Measurements from ENCODE around the gene SLC35G1. TPM values are rescaled to one million over a fixed set of nuclear protein-coding genes. Genes with fewer than 3 reads are reported as not detected.

SLC35G1 gene
- polyA plus RNA-seq, 1 donor = 60.2 TPM

DNA sequence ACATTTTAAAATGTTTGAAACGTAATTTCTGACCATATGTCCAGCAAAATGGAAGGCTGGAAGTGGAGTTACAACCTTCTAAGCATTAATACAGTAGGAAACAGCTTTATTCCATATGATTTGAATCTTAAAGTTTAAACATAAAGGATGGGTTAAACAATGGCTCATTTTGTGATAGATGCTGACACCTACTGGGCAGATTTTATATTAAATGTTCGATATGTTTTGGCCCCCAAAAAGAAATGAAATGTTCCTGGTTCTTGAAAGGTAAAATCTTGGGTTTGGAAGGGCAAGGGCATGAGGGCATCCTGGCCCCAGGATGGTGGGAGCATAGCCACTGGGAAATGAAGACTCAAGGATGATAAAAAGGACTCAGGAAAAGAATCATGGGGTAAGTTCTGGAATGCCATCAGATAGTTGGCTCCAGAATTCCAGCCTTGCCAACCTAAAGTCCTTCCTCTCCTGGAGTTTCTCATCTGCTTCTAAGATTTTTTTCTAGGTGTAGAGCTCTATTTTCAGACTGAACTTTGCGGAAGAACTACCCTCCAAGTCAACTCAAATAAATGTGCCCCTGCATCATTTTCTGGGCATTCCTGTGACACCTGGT is 34.6 kb upstream of the SLC35G1 start:
- DNase-seq = no peak
- Histone ChIP-seq H3K36me3 (ENCODE audit: control insufficient read depth, insufficient read depth, low read length) (no peaks in the 10 kb centered on the region), H3K27ac (ENCODE audit: low read length) (no peak overlapping the region), H3K27me3 (ENCODE audit: control insufficient read depth, insufficient read depth, low read length) (no peaks in the 10 kb centered on the region), H3K9me3 (ENCODE audit: control insufficient read depth, low read depth, low read length) (no peaks in the 10 kb centered on the region), H3K4me3 (ENCODE audit: low read length) (no peak overlapping the region), H3K4me1 (ENCODE audit: control insufficient read depth, insufficient read depth, low read length) (peaks cover 36% of the 10 kb centered on the region)
- WGBS (ENCODE audit: insufficient coverage, low lambda C conversion rate) = 20% methylated on average over 1 of the region's 3 CpGs

DNA sequence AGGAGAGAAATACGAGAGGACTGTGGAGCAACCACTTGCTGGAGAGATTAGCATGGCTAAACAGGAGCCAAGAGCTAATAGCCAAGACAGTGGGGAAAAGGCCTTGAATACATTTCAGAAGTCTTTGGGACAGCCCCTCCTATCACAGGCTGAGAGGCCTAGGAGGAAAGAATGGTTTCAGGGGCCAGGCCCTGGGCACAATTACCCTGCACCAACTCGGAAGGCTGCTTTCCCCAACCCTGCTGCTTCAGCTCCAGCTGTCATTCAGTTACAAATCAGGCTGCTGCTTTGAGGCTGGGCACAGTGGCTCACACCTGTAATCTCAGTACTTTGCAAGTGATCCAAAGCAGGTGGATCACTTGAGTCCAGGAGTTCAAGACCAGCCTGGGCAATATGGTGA is 32.0 kb upstream of the SLC35G1 start:
- no peak overlapping the region for H3K27ac ChIP-seq (ENCODE audit: low read length)
- H3K4me3 ChIP-seq (ENCODE audit: low read length) = no peak overlapping the region
- H3K4me1 ChIP-seq (ENCODE audit: control insufficient read depth, insufficient read depth, low read length) = peaks cover 14% of the 10 kb centered on the region
- H3K36me3 ChIP-seq (ENCODE audit: control insufficient read depth, insufficient read depth, low read length) = no peaks in the 10 kb centered on the region
- no peaks in the 10 kb centered on the region for H3K27me3 ChIP-seq (ENCODE audit: control insufficient read depth, insufficient read depth, low read length)
- WGBS (ENCODE audit: insufficient coverage, low lambda C conversion rate) = 67% methylated on average over 1 of the region's 2 CpGs
- H3K9me3 ChIP-seq (ENCODE audit: control insufficient read depth, low read depth, low read length) = no peaks in the 10 kb centered on the region
- DNase-seq = no peak

DNA sequence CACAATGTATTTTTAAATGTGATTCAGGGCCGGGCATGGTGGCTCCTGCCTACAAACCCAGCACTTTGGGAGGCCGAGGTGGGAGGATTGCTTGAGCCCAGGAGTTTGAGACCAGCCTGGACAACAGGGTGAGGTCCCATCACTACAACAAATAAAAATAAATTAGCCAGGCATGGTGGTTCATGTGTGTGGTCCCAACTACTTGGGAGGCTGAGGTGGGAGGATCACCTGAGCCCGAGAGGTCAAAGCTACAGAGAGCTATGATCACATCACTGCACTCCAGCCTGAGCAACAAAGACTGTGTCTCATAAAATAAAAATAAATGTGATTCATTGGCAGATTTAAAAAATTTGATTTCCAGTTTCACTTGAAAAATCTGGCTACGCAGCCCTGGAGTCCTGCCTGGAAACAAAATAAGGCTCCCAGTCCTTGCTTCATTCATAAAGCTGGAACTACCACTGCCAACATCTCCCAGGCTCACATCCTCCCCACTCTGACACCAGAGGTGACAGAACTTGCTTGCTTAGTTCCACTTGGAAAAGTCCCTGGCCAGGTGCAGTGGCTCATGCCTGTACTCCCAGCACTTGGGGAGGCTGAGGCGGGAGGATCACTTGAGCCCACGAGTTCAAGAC is 27.9 kb upstream of the SLC35G1 start:
- H3K36me3 ChIP-seq (ENCODE audit: control insufficient read depth, insufficient read depth, low read length) = no peaks in the 10 kb centered on the region
- no CpG with 5 or more reads among the region's 6 CpGs for WGBS (ENCODE audit: insufficient coverage, low lambda C conversion rate)
- no peaks in the 10 kb centered on the region for H3K27me3 ChIP-seq (ENCODE audit: control insufficient read depth, insufficient read depth, low read length)
- no peaks in the 10 kb centered on the region for H3K9me3 ChIP-seq (ENCODE audit: control insufficient read depth, low read depth, low read length)
- no peak for DNase-seq
- H3K4me3 ChIP-seq (ENCODE audit: low read length) = no peak overlapping the region
- no peak overlapping the region for H3K27ac ChIP-seq (ENCODE audit: low read length)
- peaks cover 9% of the 10 kb centered on the region for H3K4me1 ChIP-seq (ENCODE audit: control insufficient read depth, insufficient read depth, low read length)

DNA sequence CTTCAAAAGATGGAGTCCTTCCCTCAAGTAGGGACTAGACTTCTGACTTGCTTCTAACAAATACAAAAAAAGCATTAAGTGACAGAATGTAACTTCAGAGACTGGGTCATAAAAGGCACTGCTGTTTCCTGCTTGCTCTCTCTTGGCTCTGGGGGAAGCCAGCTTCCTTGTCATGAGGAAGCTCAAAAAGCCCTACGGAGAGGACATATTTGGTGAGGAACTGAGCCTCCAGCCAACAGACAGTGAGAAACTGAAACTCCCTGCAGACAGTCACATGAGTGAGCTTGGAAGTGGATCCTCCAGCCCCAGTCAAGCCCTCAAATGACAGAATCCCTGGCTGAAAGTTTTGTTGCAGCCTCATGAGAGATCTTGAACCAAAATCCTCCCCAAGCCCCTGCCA is 26.3 kb upstream of the SLC35G1 start:
- no peak overlapping the region for H3K27ac ChIP-seq (ENCODE audit: low read length)
- WGBS (ENCODE audit: insufficient coverage, low lambda C conversion rate) = no CpG with 5 or more reads among the region's 1 CpG
- no peaks in the 10 kb centered on the region for H3K27me3 ChIP-seq (ENCODE audit: control insufficient read depth, insufficient read depth, low read length)
- DNase-seq = no peak
- no peak overlapping the region for H3K4me3 ChIP-seq (ENCODE audit: low read length)
- H3K36me3 ChIP-seq (ENCODE audit: control insufficient read depth, insufficient read depth, low read length) = no peaks in the 10 kb centered on the region
- peaks cover 24% of the 10 kb centered on the region for H3K4me1 ChIP-seq (ENCODE audit: control insufficient read depth, insufficient read depth, low read length)
- no peaks in the 10 kb centered on the region for H3K9me3 ChIP-seq (ENCODE audit: control insufficient read depth, low read depth, low read length)

DNA sequence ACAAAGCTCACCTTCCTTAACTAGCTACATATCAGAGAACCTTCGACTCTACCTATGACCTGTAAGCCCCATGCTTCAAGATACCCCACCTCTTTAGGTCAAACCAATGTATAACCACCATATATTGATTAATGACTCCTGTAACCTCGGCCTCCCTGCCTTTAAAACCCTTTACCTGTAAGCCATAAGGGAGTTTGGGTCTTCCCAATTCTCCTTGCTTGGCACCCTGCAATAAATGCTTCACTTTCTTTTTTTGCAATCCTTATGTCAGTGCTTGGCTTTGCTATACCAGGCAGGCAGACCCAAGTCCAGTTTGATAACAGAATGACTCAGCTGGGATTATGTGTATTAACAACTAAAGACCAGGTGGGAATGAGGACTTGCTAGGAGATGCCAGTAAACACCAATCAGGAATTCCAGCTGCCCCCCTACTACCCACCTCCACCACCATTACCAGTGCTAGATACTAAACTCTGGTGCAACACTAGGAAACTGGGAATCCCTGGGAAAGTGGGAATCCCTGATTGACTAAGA is 22.0 kb upstream of the SLC35G1 start:
- Histone ChIP-seq H3K4me1 (ENCODE audit: control insufficient read depth, insufficient read depth, low read length) (peaks cover 35% of the 10 kb centered on the region), H3K27ac (ENCODE audit: low read length) (peak overlapping the region; percentile 74), H3K27me3 (ENCODE audit: control insufficient read depth, insufficient read depth, low read length) (no peaks in the 10 kb centered on the region), H3K9me3 (ENCODE audit: control insufficient read depth, low read depth, low read length) (no peaks in the 10 kb centered on the region), H3K4me3 (ENCODE audit: low read length) (no peak overlapping the region), H3K36me3 (ENCODE audit: control insufficient read depth, insufficient read depth, low read length) (no peaks in the 10 kb centered on the region)
- WGBS (ENCODE audit: insufficient coverage, low lambda C conversion rate) = no CpG with 5 or more reads among the region's 2 CpGs
- peak; percentile 78 to 91 for DNase-seq

DNA sequence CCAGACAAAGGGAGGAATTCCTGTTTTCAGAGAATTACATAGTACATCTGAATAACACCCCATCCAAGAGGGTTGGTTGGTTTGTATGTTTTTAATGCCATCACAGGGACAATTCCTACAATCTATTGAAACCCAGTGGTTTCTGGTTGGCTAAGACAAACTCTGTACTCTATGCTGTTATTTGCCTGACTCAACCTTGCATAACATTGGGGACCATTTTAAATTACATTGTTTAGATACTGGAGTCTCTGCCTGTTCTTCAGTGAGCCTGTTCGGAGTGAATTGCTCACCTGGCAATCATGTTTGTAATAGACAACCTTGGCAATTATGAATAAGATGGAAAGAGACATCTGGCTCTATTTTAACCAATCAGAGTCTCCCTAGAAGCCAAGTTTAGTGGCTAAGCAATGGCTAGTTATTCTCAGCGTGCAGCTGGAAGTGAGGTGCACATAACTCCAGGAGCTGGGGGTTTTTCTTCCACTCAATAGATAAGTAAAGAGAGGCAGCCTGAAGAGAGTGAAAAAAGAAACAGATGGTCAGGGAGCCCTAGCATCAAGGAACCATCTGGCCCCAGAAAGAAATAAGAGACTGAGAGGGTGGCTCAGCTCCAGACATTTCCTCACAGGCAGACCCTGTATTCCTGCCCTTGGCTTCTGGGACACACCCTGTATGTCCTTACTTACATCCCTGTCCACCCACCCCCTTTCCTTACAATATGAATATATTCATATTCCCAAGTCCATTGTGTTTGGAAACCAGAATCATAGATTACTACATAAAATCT is 21.2 kb upstream of the SLC35G1 start:
- no peaks in the 10 kb centered on the region for H3K9me3 ChIP-seq (ENCODE audit: control insufficient read depth, low read depth, low read length)
- no peaks in the 10 kb centered on the region for H3K27me3 ChIP-seq (ENCODE audit: control insufficient read depth, insufficient read depth, low read length)
- H3K36me3 ChIP-seq (ENCODE audit: control insufficient read depth, insufficient read depth, low read length) = no peaks in the 10 kb centered on the region
- H3K4me3 ChIP-seq (ENCODE audit: low read length) = no peak overlapping the region
- peak in 1 of 2 donors; percentile 55 for DNase-seq
- peaks cover 35% of the 10 kb centered on the region for H3K4me1 ChIP-seq (ENCODE audit: control insufficient read depth, insufficient read depth, low read length)
- WGBS (ENCODE audit: insufficient coverage, low lambda C conversion rate) = no CpG with 5 or more reads among the region's 2 CpGs
- peak overlapping the region; percentile 74 for H3K27ac ChIP-seq (ENCODE audit: low read length)

DNA sequence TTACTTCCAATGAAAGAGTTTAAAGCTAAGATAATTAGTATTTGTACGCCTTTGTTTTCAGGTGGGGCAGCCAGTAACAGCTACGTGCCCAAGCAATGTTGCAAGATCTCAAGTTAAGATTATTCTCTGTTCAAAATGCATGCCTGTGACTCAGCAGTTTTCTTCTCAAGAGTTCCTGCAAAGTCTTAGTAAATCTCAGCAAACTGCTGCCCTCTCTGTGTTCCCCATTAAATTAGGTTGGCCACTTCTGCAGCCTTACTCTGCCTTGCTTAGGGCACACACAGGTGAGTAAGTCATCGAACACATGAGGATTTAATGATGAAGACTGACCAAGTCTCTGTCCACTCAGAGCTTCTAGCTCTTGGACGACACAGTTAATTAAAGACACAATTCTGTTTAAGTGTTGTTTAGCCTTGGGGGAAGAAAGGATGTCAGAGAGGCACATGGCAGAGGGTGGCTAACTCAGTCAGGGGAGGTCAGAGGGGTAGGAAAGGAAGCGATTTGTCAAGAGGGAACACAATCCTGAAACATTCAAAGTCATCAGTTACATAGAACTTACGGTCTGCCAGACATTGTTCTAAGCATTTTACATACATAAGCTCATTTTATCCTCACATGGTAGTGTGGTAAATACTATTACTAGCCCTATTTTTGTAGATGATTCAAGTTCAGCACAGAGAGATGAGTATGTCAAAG is 20.2 kb upstream of the SLC35G1 start:
- Histone ChIP-seq H3K27ac (ENCODE audit: low read length) (no peak overlapping the region), H3K36me3 (ENCODE audit: control insufficient read depth, insufficient read depth, low read length) (no peaks in the 10 kb centered on the region), H3K9me3 (ENCODE audit: control insufficient read depth, low read depth, low read length) (no peaks in the 10 kb centered on the region), H3K27me3 (ENCODE audit: control insufficient read depth, insufficient read depth, low read length) (no peaks in the 10 kb centered on the region), H3K4me1 (ENCODE audit: control insufficient read depth, insufficient read depth, low read length) (peaks cover 35% of the 10 kb centered on the region), H3K4me3 (ENCODE audit: low read length) (no peak overlapping the region)
- peak in 1 of 2 donors; percentile 41 for DNase-seq
- no CpG with 5 or more reads among the region's 6 CpGs for WGBS (ENCODE audit: insufficient coverage, low lambda C conversion rate)

DNA sequence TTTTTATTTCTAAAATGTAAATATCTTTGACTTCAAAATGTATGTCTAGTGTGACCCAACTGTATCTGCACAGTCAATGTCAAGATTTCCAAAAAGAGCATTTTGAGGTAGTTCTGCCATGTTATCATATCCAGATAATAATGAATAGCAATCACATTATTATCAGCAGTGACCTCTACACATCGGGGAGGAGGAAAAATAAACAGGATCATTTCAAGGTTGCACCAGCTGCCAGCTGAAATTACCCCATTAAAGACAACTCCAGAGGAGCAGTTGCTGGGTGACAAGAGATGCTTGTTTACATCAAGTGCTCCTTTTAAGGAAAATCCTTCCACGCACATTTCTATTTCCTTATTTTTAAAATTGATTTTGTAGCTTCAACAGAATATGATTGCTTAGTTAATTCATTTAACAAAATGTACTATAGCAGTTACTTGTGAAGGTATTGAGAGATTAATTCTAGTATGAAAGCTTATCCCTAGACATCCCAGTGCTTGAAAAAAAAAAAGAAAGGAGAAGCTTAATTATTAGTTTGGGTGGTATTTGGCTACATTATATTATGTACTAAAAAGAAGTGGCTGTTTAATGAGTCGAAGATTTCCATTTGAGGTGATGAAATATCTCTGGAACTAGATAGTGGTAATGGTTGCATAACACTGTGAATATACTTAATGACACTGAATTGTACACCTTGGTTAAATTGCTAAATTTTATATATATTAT is 19.3 kb upstream of the SLC35G1 start:
- no peak overlapping the region for H3K27ac ChIP-seq (ENCODE audit: low read length)
- peak in 1 of 2 donors; percentile 35 for DNase-seq
- H3K4me1 ChIP-seq (ENCODE audit: control insufficient read depth, insufficient read depth, low read length) = peaks cover 35% of the 10 kb centered on the region
- no peaks in the 10 kb centered on the region for H3K36me3 ChIP-seq (ENCODE audit: control insufficient read depth, insufficient read depth, low read length)
- WGBS (ENCODE audit: insufficient coverage, low lambda C conversion rate) = 13% methylated on average over 1 of the region's 3 CpGs
- no peaks in the 10 kb centered on the region for H3K9me3 ChIP-seq (ENCODE audit: control insufficient read depth, low read depth, low read length)
- no peak overlapping the region for H3K4me3 ChIP-seq (ENCODE audit: low read length)
- no peaks in the 10 kb centered on the region for H3K27me3 ChIP-seq (ENCODE audit: control insufficient read depth, insufficient read depth, low read length)

DNA sequence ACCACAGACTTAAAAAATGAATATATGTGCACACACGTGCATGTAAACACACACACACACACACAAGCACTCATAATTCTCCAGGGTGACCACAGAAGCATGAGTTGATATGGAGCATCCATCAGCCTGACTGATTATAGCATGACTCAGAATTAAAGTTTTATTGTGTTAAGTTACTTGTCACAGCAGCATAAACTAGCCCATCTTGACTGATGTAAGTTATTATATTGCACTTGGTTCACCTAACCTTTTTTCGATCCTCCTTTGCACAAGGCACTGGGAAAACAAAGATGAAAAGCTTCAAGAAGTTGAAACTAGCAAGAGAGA is 18.8 kb upstream of the SLC35G1 start:
- Histone ChIP-seq H3K36me3 (ENCODE audit: control insufficient read depth, insufficient read depth, low read length) (no peaks in the 10 kb centered on the region), H3K27me3 (ENCODE audit: control insufficient read depth, insufficient read depth, low read length) (no peaks in the 10 kb centered on the region), H3K4me1 (ENCODE audit: control insufficient read depth, insufficient read depth, low read length) (peaks cover 35% of the 10 kb centered on the region), H3K27ac (ENCODE audit: low read length) (no peak overlapping the region), H3K4me3 (ENCODE audit: low read length) (no peak overlapping the region), H3K9me3 (ENCODE audit: control insufficient read depth, low read depth, low read length) (no peaks in the 10 kb centered on the region)
- WGBS (ENCODE audit: insufficient coverage, low lambda C conversion rate) = no CpG with 5 or more reads among the region's 2 CpGs
- no peak for DNase-seq

DNA sequence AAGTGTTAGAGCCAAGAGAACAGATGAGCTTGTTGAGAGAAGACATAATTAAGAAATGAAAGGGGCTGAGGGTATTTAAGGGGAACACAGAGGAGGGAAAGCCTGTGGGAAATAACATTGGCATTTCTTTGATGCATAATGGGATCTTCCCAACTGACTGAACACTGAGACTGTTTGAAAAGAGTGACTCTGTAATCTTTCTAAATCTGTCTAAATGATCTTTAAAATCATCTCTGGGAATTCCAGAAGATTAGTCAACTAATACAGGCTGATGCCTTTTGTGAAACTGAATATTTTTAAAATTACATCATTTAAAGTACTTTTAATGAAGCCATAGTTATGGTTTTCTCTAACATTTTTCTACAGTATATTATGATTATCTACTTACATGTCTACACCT is 17.4 kb upstream of the SLC35G1 start:
- H3K4me1 ChIP-seq (ENCODE audit: control insufficient read depth, insufficient read depth, low read length) = peaks cover 21% of the 10 kb centered on the region
- DNase-seq = no peak
- H3K4me3 ChIP-seq (ENCODE audit: low read length) = no peak overlapping the region
- no peaks in the 10 kb centered on the region for H3K27me3 ChIP-seq (ENCODE audit: control insufficient read depth, insufficient read depth, low read length)
- H3K27ac ChIP-seq (ENCODE audit: low read length) = no peak overlapping the region
- H3K9me3 ChIP-seq (ENCODE audit: control insufficient read depth, low read depth, low read length) = no peaks in the 10 kb centered on the region
- no peaks in the 10 kb centered on the region for H3K36me3 ChIP-seq (ENCODE audit: control insufficient read depth, insufficient read depth, low read length)
